Liver (tissue), 9 donors: ENCODE data around the gene KRTAP3-1. TPM values are rescaled to one million over a fixed set of nuclear protein-coding genes. Genes with fewer than 3 reads are reported as not detected.

ENCODE experiments used
- DNase-seq: peaks from one replicate; pipeline ENCODE4 v3.0.0-alpha.2; 2017; ENCODE audit warnings: low spot score
- H3K27ac ChIP-seq, 2 donors: one replicate each; pipeline ENCODE4 v1.7.0; 2013; ENCODE audit warnings: inconsistent platforms in 2 of 2, low read length in 2 of 2, control low read depth in 1 of 2, low read depth in 1 of 2, mild to moderate bottlenecking in 1 of 2
- H3K27me3 ChIP-seq, 4 donors: one replicate each; pipeline versions ENCODE4 v1.6.1 to v1.7.0; 2013; ENCODE audit warnings: low read length in 3 of 4, inconsistent platforms in 1 of 4, mild to moderate bottlenecking in 1 of 4, moderate library complexity in 1 of 4; ENCODE audit not compliant: control insufficient read depth in 4 of 4, insufficient read depth in 4 of 4
- H3K36me3 ChIP-seq, 4 donors: one replicate each; pipeline versions ENCODE4 v1.6.1 to v1.7.0; 2013; ENCODE audit warnings: low read length in 3 of 4, mild to moderate bottlenecking in 3 of 4, low read depth in 1 of 4, moderate library complexity in 1 of 4; ENCODE audit not compliant: control insufficient read depth in 4 of 4, insufficient read depth in 3 of 4
- H3K4me1 ChIP-seq, 4 donors: one replicate each; pipeline versions ENCODE4 v1.6.1 to v1.7.0; 2013; ENCODE audit warnings: low read length in 3 of 4, mild to moderate bottlenecking in 3 of 4, moderate library complexity in 1 of 4; ENCODE audit not compliant: control insufficient read depth in 4 of 4, insufficient read depth in 4 of 4
- H3K4me3 ChIP-seq, 3 donors: one replicate each; pipeline versions ENCODE4 v1.6.1 to v1.7.0; 2013; ENCODE audit warnings: low read length in 3 of 3, control low read depth in 1 of 3, low read depth in 1 of 3, mild to moderate bottlenecking in 1 of 3
- H3K9ac ChIP-seq, 2 donors: one replicate each; pipeline ENCODE4 v1.7.0; 2013; ENCODE audit warnings: low read length in 2 of 2, mild to moderate bottlenecking in 2 of 2, moderate library complexity in 2 of 2, control low read depth in 1 of 2, low read depth in 1 of 2
- H3K9me3 ChIP-seq, 4 donors: one replicate each; pipeline versions ENCODE4 v1.6.1 to v1.7.0; 2013; ENCODE audit warnings: low read length in 3 of 4; ENCODE audit not compliant: control insufficient read depth in 4 of 4
- ATF3 ChIP-seq: IDR thresholded peaks from 2 replicates; pipeline ENCODE4 v1.6.1; 2016; ENCODE audit warnings: antibody characterized with exemption
- CTCF ChIP-seq: fragments of 150-350 bp; IDR thresholded peaks from 2 replicates; pipeline ENCODE4 v1.5.1; 2017; ENCODE audit warnings: improper control_type of control experiment, low read depth, low read length; ENCODE audit not compliant: missing input control
- EGR1 ChIP-seq, 2 donors: IDR thresholded peaks; 2 replicates each; pipeline ENCODE4 v1.6.1; 2016 to 2018; ENCODE audit warnings: antibody characterized with exemption in 2 of 2, low read depth in 2 of 2
- FOXA1 ChIP-seq: IDR thresholded peaks from 2 replicates; pipeline ENCODE4 v1.6.1; 2016; ENCODE audit warnings: antibody characterized with exemption
- FOXA2 ChIP-seq: IDR thresholded peaks from 2 replicates; pipeline ENCODE4 v1.6.1; 2016; ENCODE audit warnings: antibody characterized with exemption
- GABPA ChIP-seq, 2 donors: IDR thresholded peaks in 1 of 2; conservative IDR thresholded peaks in 1 of 2; 2 replicates each; pipeline ENCODE4 v1.6.1; 2016; ENCODE audit warnings: antibody characterized with exemption in 2 of 2, mild to moderate bottlenecking in 1 of 2, moderate library complexity in 1 of 2
- HNF4A ChIP-seq, 2 donors: conservative IDR thresholded peaks; 2 replicates each; pipeline ENCODE4 v1.6.1; 2016; ENCODE audit warnings: antibody characterized with exemption in 2 of 2, mild to moderate bottlenecking in 2 of 2
- HNF4G ChIP-seq: IDR thresholded peaks from 2 replicates; pipeline ENCODE4 v1.6.1; 2016; ENCODE audit warnings: antibody characterized with exemption
- JUND ChIP-seq, 2 donors: IDR thresholded peaks; 2 replicates each; pipeline ENCODE4 v1.6.1; 2016; ENCODE audit warnings: antibody characterized with exemption in 2 of 2
- NR2F2 ChIP-seq: IDR thresholded peaks from 2 replicates; pipeline ENCODE4 v1.6.1; 2016; ENCODE audit warnings: antibody characterized with exemption
- RAD21 ChIP-seq, 2 donors: IDR thresholded peaks; 2 replicates each; pipeline ENCODE4 v1.6.1; 2016; ENCODE audit warnings: antibody characterized with exemption in 2 of 2, mild to moderate bottlenecking in 2 of 2
- RXRA ChIP-seq, 2 donors: IDR thresholded peaks; 2 replicates each; pipeline ENCODE4 v1.6.1; 2017 to 2018; ENCODE audit warnings: antibody characterized with exemption in 2 of 2, mild to moderate bottlenecking in 1 of 2
- SP1 ChIP-seq: IDR thresholded peaks from 2 replicates; pipeline ENCODE4 v1.6.1; 2018; ENCODE audit warnings: antibody characterized with exemption, mild to moderate bottlenecking
- TAF1 ChIP-seq: conservative IDR thresholded peaks from 2 replicates; pipeline ENCODE4 v1.6.1; 2016; ENCODE audit warnings: antibody characterized with exemption, mild to moderate bottlenecking
- YY1 ChIP-seq: IDR thresholded peaks from 2 replicates; pipeline ENCODE4 v1.6.1; 2016; ENCODE audit warnings: antibody characterized with exemption, mild to moderate bottlenecking
- WGBS: extraction: QIAGEN DNeasy Blood & Tissue Kit; methylation state at CpG from one replicate; pipeline ENCODE4 v1.1.7; 2013; 5-methylcytosine and 5-hydroxymethylcytosine counted together
- polyA plus RNA-seq, 2 donors: library from polyadenylated mRNA; stranded (reverse) in 1 of 2; unstranded in 1 of 2; fragments of 200-250 nt in 1 of 2; fragments of >200 nt in 1 of 2; fragmentation: Nextera tagmentation in 1 of 2; extraction: Ambion mirVana in 1 of 2; gene quantifications; one replicate each; pipeline versions ENCODE4 v1.2.1 to v1.2.3, GENCODE V29; 2013 to 2015
- total RNA-seq, 2 donors: library from RNA; depleted of rRNA; stranded (reverse); fragments of >200 nt; gene quantifications; one replicate each; pipeline ENCODE4 v1.2.3, GENCODE V29; 2014
- TF ChIP-seq, protein P1 (sequence below): IDR thresholded peaks from 2 replicates; pipeline ENCODE4 v1.6.1; 2016; ENCODE audit warnings: antibody characterized with exemption
- TF ChIP-seq, protein P2 (sequence below): IDR thresholded peaks from 2 replicates; pipeline ENCODE4 v1.6.1; 2016; ENCODE audit warnings: antibody characterized with exemption, mild to moderate bottlenecking
- TF ChIP-seq, protein P3 (sequence below): IDR thresholded peaks from 2 replicates; pipeline ENCODE4 v1.6.1; 2016; ENCODE audit warnings: antibody characterized with exemption
- donor health status: healthy.
- donor health status: healthy.
- donor health status: healthy.
- donor health status: healthy.
- donor health status: healthy.

KRTAP3-1 gene
- total and polyA plus RNA-seq, 4 donors: not detected

DNA sequence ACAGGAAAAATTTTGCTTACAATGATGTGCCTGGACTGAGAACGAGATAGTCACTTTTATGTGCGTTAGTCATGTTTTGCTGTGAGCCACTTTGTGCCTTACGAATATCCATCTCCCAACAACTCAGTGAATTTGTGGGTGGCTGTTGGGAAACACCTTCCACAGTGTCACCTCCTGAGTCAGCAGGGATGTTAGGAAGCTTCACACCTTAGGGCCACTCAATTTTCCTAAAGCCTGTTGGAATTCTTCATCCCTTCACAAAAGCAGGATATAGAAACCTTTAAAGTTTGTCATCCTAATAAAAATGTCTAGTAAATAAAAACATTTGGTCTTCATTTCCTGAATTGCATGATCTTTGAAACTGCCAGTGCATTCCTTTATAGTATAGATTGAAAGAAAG, 4.3 kb upstream of the KRTAP3-1 start:
- Histone ChIP-seq H3K4me3 (no peak overlapping the region), H3K9ac (no peak overlapping the region), H3K9me3 (no peaks in the 10 kb centered on the region), H3K27me3 (peaks cover 0 to 4% (median 0%) of the 10 kb centered on the region in 4 donors), H3K36me3 (no peaks in the 10 kb centered on the region), H3K27ac (no peak overlapping the region), H3K4me1 (no peaks in the 10 kb centered on the region)
- TF ChIP-seq FOXA1 (no peak), SP1 (no peak), YY1 (no peak), HNF4A (conservative IDR thresholded peaks at IDR 0.05) (no peak), CTCF (no peak), RAD21 (IDR thresholded peaks at IDR 0.05) (no peak), HNF4G (no peak), NR2F2 (no peak), RXRA (IDR thresholded peaks at IDR 0.05) (no peak), ATF3 (no peak), TAF1 (no peak), FOXA2 (no peak), GABPA (IDR thresholded peaks at IDR 0.05 in 1 of 2, conservative IDR thresholded peaks at IDR 0.05 in 1 of 2) (no peak), JUND (IDR thresholded peaks at IDR 0.05) (no peak), EGR1 (IDR thresholded peaks at IDR 0.05; ENCODE audit: low read depth in 2 of 2) (no peak)
- TF ChIP-seq, protein P1, sequence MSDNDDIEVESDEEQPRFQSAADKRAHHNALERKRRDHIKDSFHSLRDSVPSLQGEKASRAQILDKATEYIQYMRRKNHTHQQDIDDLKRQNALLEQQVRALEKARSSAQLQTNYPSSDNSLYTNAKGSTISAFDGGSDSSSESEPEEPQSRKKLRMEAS: no peak
- TF ChIP-seq, protein P2, sequence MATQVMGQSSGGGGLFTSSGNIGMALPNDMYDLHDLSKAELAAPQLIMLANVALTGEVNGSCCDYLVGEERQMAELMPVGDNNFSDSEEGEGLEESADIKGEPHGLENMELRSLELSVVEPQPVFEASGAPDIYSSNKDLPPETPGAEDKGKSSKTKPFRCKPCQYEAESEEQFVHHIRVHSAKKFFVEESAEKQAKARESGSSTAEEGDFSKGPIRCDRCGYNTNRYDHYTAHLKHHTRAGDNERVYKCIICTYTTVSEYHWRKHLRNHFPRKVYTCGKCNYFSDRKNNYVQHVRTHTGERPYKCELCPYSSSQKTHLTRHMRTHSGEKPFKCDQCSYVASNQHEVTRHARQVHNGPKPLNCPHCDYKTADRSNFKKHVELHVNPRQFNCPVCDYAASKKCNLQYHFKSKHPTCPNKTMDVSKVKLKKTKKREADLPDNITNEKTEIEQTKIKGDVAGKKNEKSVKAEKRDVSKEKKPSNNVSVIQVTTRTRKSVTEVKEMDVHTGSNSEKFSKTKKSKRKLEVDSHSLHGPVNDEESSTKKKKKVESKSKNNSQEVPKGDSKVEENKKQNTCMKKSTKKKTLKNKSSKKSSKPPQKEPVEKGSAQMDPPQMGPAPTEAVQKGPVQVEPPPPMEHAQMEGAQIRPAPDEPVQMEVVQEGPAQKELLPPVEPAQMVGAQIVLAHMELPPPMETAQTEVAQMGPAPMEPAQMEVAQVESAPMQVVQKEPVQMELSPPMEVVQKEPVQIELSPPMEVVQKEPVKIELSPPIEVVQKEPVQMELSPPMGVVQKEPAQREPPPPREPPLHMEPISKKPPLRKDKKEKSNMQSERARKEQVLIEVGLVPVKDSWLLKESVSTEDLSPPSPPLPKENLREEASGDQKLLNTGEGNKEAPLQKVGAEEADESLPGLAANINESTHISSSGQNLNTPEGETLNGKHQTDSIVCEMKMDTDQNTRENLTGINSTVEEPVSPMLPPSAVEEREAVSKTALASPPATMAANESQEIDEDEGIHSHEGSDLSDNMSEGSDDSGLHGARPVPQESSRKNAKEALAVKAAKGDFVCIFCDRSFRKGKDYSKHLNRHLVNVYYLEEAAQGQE: no peak
- TF ChIP-seq, protein P3, sequence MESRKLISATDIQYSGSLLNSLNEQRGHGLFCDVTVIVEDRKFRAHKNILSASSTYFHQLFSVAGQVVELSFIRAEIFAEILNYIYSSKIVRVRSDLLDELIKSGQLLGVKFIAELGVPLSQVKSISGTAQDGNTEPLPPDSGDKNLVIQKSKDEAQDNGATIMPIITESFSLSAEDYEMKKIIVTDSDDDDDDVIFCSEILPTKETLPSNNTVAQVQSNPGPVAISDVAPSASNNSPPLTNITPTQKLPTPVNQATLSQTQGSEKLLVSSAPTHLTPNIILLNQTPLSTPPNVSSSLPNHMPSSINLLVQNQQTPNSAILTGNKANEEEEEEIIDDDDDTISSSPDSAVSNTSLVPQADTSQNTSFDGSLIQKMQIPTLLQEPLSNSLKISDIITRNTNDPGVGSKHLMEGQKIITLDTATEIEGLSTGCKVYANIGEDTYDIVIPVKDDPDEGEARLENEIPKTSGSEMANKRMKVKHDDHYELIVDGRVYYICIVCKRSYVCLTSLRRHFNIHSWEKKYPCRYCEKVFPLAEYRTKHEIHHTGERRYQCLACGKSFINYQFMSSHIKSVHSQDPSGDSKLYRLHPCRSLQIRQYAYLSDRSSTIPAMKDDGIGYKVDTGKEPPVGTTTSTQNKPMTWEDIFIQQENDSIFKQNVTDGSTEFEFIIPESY: no peak
- 78% methylated on average over 3 of the region's 3 CpGs for whole genome bisulfite sequencing
- DNase-seq: no peak
